ENCODE measurements around the gene TRMT11.
"Not testable (repeated sequence)": the region's sequence is repeated elsewhere in the genome, so short reads cannot be mapped to it uniquely, and the experiment has no call there.

Gene TRMT11

DNA sequence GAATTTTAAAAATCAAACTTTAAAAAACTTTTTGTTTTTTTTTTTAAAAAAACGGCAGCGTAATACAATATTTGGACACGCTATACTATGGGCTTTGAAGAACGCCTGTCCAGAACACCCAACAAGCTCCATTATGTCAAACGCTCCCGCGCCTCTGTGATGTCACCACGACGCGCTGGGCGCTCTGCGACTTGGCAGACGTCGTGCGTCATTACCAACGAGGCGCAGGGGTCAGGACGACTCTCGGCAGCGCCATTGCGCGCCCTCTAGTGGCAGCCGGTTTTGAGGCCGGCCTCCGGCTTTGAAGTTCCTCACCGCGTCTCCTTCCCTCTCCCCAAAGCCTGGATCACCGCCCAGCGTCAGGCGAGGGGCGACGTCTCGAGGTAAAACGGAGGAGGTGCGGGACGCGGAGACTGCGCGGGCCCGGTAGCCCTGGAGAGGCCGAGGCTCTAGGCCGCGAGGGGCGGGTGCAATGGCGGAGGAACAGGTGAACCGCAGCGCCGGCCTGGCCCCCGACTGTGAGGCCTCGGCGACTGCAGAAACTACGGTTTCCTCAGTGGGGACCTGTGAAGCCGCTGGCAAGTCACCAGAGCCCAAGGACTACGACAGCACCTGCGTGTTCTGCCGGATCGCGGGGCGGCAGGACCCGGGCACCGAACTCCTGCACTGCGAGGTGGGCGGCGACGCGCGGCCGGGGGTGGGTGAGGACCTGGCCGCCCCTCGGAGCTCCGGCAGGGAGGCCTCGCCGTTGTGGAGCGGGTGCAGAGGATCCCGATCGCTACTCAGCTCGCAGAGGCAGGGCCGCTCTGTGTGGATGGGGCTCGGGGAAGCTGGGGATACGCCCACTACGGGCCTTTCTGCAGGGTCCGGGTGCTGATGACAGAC lies 29.6 kb upstream of the TRMT11 start, which contains the start of gene HINT3:
HINT3 (plus strand) TSS at position 265 of the 885 bp plus-strand sequence; CDS start at position 473, 208 bp downstream.
- DNase-seq = peak; percentile 99 to 100

DNA sequence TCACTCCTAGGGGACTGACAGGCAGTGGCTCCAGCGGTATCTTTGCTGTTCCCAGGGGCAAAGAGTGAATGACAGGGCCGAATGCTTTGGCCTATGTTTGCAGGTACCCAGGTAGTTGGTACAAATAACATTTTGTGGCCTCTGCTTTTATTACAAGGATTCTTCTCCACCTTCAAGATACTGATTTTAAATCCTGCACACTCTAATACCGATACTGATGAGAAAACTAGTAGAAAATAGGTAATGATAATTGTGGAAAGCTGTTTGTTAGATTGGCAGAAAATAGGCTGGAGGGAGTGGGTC lies 29.0 kb upstream of the TRMT11 start:
- no peak for DNase-seq

DNA sequence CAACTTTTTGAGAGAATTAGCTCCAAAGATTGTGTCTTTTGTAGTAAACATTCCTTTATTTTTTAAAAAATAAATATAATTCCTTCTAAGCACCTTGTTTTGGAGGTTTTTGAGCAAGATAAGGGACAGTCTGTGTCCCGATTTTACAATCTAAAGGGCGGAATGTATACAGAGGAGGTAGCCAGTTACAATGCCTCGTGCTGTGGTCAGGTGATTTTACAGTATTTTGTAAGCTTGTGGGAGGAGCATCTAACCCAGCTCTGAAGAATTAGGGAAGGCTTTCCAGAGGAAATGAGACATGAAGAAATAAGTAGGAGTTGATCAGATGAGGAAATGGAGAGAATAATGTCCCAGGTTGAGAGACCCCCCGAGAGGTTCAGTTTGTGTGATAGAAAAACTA lies 28.5 kb upstream of the TRMT11 start:
- DNase-seq = no peak

DNA sequence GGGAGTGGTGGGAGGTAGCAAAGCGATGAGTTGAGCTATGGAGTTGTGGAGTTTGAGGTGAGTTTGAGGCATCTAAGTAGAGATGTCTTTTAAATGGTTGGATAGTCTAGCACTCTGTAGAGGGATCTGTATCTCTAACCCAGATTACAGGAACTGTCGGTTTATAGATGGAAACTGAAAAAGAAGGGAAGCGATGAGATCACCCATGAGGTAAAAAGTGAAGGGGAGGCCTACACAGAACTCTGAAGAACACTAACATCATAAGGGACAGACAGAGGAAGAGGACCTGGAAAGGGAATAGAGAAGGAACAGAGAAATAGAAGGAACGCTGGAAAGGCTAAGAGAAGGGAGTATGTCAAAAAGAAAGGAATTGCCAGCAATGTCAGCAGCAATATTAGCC lies 27.3 kb upstream of the TRMT11 start:
- DNase-seq = no peak

DNA sequence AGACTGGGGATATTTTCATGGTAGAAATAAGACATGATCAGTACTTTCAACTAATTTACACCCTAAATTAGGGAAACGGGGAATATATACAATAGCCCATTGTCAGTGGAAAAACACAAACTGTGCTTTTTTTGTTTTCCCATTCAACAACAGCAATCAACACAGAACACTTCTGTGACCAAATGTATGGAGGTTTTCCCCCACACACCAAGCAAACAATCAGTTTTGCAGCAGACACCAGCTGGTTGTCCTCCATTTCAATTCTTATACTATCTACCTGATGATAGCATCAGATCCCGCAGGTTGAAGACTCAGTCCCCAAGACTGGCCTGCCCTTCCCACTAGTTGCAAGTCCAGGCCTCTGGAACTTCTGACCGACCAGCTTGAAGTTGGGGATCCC lies 25.2 kb upstream of the TRMT11 start:
- no peak for DNase-seq

DNA sequence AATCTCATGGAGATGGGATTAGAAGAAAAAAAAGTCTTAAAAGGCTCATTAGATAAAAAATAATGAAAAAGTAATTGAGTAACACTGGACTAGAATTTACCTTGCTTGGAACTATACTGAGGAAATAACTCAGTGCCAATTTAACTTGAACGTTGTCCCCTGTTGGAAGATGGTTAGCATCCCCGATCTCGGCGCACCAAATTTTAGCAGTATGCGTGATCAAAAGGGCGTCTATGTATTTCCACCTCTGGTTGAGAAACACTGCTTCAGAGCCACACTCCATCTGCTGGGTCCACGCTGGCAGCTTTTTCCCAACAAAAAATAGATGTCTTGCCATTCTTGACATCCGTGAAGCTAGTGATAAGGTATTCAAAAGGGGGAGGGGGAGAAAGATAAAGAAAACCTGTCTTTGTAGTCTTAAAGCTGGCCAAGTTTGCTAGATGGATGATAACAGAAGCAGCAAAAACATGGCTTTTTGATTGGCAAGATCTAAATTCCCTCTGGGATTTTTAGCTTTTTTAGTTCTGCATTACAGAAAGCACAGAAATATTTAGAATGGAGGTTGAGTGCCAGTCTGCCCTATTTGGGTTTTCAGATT lies 23.3 kb upstream of the TRMT11 start:
- no peak for DNase-seq

DNA sequence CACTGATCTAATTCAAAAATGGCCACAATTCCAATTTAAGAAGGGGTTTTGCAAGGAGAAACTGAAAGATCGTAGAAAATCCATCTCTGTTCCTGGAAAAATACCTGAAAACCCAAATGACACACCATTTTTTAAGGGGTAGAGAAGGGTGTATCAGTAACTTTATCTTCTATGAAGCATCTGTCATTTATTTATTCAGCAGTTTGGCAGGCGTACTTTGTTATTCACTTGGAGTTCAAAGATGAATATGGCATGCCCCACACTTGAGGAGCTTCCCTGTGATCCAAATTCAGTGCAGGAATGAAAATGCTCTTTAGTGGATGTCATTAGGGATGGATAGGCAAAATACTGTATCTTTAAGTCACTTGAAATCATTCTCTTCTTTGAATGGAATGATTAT lies 22.5 kb upstream of the TRMT11 start:
- no peak for DNase-seq

DNA sequence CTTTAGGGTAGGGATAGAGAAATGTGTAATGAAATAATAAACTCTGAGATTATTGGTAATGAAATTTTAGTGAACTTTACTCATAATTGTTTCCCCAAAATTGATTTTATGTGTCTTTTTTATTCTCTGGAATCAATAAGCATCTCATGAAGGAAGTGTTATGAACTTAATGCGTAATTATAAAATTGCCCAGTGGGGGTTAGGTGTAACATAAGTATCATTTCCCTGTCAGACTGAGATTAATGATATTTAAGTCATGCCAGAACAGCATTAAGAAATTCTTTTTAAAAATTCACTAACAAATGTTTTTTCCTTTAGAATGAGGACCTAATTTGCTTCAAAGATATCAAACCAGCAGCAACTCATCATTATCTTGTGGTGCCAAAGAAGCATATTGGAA lies 19.8 kb upstream of the TRMT11 start:
- no peak for DNase-seq

DNA sequence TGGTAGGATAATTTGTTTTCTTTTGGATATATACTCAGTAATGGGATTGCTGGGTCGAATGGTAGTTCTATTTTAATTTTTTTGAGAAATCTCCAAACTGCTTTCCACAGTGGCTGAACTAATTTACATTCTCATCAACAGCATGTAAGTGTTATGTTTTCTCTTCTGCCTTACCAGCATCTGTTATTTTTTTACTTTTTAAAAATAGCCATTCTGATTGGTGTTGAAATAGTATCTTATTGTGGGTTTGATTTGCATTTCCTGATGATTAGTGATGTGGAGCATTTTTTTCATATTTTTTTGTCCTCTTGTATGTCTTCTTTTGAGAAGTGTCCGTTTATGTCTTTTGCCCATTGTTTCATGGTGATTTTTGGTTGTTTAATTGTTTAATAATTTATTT lies 17.8 kb upstream of the TRMT11 start:
- DNase-seq = no peak

DNA sequence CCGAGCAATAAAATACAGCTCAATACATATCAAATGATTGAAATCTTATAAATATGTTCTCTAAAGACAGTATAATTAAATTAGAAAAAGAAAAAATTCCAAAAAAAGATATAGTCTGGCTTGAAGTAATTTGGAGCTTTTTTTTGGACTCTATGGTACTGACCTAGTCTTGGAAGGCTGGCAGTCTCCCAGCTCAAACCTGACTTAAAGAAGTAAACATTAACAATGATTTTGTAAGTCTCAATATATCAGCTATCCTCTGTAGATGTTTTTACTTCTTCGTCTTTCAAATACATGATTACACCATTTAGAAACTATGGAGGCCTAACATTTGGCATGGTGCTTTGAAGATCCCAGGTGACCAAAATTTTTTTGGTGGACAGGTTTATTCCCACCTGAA lies 15.6 kb upstream of the TRMT11 start:
- no peak for DNase-seq

DNA sequence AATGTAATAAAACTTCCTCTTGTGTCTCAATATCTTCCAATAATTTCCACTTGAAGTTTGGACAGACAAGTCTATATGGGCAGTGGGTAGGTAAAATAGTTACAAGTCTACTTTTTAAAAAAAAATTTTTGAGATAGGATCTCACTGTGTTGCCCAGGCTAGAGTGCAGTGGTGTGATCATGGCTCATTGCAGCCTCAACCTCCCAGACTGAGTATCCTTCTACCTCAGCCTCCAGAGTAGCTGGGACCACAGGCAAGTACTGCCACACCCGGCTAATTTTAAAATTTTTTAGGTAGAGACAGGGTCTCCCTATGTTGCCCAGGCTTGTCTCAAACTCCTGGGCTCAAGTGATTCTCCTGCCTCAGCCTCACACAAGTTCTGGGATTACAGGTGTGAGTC lies 13.9 kb upstream of the TRMT11 start:
- DNase-seq = not testable (repeated sequence)

DNA sequence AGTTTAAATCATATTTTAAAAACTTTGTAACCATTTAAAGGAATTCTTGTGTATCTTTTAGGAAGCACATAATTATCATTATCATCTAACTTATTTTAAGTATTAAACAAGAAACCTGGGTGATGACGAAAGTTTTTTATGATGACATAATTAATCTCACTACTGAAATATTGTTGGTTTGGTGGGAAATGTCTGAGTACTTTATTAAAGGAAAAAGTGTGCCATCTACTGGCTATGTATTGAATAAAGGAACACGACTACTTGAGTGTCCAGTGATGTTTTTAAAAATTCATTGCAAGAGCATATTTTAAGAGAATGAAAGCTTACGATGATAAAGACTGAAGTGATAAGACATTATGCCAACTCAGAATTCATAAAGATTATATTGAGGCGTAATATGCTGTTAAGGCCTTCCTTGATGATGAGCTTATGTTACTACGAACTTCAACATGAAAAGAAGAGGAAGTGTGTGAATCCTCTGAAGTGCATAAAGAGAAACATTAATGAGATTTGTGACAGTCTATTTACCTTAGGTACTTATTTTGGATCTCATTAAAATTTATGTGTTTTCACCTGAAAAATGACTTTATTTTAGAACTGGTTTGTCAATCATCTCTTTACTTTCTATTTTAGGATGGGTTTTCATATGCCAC lies 12.0 kb upstream of the TRMT11 start:
- no peak for DNase-seq

DNA sequence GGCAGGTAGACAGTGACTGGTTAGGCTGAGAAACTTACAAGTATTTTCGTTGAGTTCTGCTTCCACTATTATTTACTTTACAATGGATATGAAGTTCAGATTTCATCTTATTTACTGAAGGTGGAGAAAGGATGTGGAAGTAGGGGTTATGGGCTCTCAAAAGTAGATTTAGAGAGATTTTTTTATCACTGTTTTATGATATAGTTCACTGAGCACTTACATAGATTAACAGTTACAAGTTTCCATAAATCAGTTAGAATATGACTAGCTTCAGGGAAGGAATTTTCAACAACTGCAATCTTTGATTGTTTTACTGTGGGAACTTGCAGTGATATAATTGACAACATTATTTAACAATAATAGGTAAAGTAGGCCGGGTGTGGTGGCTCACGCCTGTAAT lies 7.2 kb upstream of the TRMT11 start:
- DNase-seq = no peak

DNA sequence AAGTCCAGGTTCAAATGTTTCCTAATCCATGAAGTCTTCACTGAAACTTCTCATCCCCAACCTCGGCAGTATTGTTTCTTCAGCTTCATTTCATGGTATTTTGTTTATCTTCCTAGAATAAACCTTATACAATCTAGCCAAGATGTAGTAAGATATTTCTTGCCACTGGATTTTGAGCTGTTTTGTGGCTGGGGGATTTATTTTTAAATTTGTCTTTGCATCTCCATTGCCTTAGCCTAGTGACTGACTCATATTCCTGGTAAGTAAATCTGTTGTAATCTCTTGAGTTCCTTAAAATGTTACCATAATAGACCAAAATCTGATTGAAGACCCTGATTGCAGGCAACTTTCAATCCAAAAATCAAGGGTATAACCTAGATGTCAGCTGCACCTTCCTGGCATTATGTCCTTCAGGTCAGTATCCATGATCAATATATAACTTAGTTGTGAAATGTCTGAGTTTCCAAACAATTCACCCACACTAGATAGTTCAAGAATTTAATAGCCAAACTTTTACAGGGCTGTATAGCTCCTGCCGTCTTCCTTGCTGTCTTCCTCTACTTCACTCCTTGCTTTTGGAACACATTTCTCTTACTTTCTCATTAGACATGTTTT lies 4.7 kb upstream of the TRMT11 start:
- no peak for DNase-seq

DNA sequence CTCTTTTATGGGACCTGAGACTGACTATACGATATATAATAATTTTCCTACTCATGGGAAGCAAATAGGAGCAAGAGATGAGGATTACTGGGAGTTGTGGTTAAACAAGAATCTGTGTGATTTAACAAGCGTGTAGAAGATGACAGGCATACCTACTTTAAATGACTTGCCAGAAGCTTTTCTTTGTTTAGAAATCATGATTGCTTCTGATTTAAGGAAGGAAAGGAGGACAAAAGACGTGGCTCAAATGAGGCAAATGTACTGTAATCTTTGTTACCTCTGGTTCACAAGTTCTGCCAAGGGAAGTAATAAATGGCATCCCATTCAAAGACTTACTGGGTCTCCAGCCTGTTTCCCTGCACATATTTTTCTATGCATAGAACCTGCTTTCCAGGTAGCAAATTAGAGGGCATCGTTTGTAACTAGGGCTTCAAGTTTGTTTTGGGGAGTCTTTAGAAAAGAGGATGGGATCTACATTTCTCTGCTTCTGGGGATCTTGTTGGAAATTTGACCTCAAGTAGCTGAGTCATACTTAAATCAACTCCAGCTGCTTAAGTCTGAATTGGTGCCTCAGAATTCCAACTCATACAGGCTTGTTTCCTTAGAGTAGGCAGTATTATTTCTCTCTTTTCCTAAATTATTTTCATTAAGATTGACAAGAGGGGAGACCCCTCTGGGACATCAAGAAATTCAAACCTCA lies 2.9 kb upstream of the TRMT11 start:
- DNase-seq = no peak

DNA sequence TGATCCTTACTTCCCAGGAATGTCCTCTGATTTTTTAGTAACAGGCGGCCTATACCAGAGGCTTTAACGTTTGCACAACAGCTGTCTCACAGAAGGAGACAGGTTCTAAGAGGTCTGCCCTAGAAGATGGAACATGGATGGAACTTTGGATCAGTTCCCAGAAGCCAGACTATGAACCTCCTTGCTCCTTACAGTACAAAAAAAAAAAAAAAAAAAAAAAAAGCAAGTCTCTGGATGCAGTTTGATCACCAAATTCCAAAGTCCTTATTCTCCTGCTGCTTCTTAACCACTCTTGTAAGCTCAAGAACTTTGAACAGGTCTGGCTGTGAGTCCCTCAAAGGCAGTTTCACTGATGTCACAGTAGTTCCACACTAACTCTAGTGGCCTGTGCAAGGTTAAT lies 2.0 kb upstream of the TRMT11 start:
- DNase-seq = no peak

DNA sequence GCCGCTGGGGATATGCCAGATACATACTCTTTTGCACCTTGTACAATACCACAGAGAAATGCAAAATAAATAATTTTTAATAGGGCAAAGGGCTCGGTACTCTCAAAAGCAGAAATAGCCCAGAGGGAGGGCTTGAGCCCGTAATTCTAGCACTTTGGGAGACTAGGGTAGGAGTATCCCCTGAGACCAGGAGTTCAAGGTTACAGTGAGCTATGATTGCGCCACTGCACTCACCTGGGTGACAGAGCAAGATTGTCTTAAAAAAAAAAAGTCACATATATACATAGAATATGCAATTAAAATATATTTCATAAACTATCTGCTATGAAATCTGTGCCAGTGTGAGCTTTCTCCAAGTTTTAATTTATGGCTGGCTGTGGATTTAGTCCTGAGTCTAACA lies 818 bp upstream of the TRMT11 start:
- DNase-seq = no peak

DNA sequence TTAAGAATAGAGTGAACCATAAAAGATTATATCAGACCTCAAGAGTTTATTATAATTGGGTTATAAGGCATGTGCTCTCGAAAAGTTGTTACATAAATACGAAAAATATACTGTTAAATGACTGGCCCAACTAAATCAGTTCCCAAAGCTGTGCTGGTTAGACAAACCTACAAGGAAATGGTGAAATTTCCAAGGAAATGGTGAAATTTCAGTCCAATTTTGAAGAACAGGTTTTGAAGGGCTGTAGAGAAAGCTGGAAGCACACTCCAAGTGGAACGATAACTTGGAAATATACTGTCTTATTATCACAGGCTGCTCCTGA lies 400 bp upstream of the TRMT11 start:
- no peak for DNase-seq

DNA sequence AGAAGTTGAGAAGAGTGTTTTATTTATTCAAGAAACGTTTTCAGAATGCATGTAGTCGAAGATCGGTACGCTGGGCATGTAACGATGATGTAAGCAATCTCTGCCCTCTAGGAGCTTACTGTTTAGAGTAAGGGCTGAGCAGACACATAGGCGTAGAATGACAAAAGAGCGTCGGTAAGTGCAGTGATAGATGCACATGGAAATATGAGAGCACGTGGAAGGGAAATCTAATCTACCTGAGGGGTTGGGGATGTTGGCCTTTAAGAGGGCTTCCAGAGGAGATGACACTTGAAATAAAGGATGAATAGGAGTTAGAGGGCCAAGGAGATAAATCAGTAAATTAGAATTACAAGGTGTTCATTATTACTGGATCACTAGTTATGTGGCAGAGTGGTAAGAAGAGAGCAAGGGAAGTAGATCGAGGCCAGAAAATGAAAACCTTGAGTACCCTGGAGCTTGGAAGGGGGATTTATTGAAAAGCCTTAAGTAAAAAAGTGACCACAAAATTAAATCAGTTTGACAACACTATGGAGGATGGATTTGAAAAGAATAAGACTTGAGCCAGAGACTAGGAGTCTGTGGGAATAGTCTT lies 782 bp downstream of the TRMT11 start:
- DNase-seq = no peak

DNA sequence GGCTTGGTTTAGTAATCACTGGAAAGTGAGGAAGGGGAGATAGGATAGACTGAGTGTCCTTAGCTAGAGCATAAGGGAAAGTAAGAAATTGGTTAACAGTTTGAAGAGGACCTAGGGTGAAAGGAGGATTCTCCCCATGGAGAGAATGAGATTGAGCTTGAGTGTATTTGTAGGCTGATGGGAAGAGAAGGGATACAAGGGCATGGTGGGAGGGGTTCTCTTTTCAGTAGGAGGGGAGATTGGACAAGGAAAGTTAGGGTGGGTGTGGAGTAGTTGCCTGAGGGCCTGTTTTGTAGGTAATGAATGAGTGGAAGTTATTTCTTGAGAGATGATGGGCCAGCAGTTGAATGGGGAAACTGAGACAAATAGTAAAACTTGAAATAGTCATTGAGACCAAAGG lies 1.9 kb downstream of the TRMT11 start:
- no peak for DNase-seq

DNA sequence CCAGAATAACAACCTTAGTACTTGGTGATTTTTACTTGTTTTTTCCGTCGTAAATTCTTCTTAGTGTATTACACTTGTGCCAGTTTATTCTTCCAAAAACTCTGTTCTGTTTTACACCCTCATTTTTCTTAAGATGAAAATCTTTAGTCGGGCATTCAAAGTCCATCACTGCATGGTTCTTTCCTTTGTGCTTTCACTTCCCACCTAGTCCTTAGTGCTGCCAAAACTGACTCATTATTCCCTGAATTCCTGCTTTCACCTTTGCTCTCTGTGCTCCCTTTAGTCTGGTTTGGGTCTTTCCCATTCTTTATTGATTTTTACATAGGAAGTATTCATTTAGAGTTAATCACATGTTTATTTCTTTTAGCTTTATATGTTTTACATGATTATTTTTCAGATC lies 3.3 kb downstream of the TRMT11 start:
- DNase-seq = no peak

DNA sequence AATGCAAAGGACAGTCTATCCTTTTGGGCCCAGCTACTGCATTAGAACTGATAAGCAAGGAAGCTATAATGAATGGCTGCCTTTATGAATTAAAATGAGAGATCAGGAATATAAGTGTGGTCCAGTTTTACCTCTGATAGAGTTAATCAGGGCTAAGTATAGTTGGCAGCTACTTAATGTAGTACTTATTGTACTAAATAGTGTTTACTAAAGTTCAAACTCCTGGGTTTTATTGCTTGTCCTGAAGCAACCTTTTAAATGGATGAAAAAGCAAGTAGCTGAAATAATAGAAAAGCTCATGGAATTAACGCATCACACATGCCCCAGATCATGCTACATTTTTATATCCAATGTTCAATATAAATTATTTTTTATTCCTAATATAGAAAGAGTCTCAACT lies 5.3 kb downstream of the TRMT11 start:
- DNase-seq = no peak

All from stimulated activated CD4-positive, alpha-beta T cell treated with anti-CD3 and anti-CD28 coated beads, Interleukin-2, amount 100 ng/mL, for 24 hours (primary cell).